BJ (cell line): ENCODE results near the gene DNAJB4. TPM values are rescaled to one million over a fixed set of nuclear protein-coding genes. Genes with fewer than 3 reads are reported as not detected.
"Not testable (repeated sequence)": the region's sequence is repeated elsewhere in the genome, so short reads cannot be mapped to it uniquely, and the experiment has no call there.

Experiments used
- CTCF ChIA-PET: fragments of 350-600 bp; formaldehyde crosslinking; extraction: SDS; loops from one replicate; lab custom pipeline; 2021; ENCODE audit warnings: antibody characterized with exemption, inconsistent platforms; lab: Yijun Ruan, JAX
- POLR2A ChIA-PET: fragments of 300-600 bp; sonication (Branson Sonifier 250); formaldehyde crosslinking; extraction: SDS; loops from one replicate; lab custom pipeline; 2021; ENCODE audit warnings: antibody characterized with exemption; lab: Charles Lee
- DNase-seq: peaks from one replicate; pipeline ENCODE4 v3.0.0-alpha.2; 2011; ENCODE audit warnings: low read depth
- H3K27me3 ChIP-seq: 2 replicates; pipeline ENCODE4 v1.6.0; 2011; ENCODE audit warnings: low read length; ENCODE audit not compliant: control insufficient read depth, insufficient read depth
- H3K36me3 ChIP-seq: 2 replicates; pipeline ENCODE4 v1.5.1; 2011; ENCODE audit warnings: low read length; ENCODE audit not compliant: control insufficient read depth, insufficient read depth
- H3K4me3 ChIP-seq: 2 replicates; pipeline ENCODE4 v1.5.1; 2011; ENCODE audit warnings: low read depth, mild to moderate bottlenecking, control low read depth, low read length
- CTCF ChIP-seq: IDR thresholded peaks from 2 replicates; pipeline ENCODE4 v1.5.1; 2011; ENCODE audit warnings: low read depth, mild to moderate bottlenecking, control low read depth, inconsistent platforms, low read length, moderate library complexity; ENCODE audit not compliant: insufficient read depth
- polyA plus RNA-seq: library from polyadenylated mRNA; depleted of rRNA; stranded (reverse); fragments of >200 nt; gene quantifications from 2 replicates; pipeline ENCODE4 v1.2.3, GENCODE V29; 2011

The DNAJB4 gene
- polyA plus RNA-seq, 1 experiment = 16.7 TPM

- DNase-seq = no peak
- no peak for TF ChIP-seq CTCF
- no peak overlapping the region for H3K4me3 ChIP-seq
- ChIA-PET CTCF (interaction anchor here (1.0 to 1.6 kb wide), 2 partner anchors 8 to 16 kb away, joined by 3 to 7 read pairs; partner anchors contain the start of gene DNAJB4), POLR2A (no interaction called here)
- H3K27me3 ChIP-seq = no peaks in the 10 kb centered on the region
- H3K36me3 ChIP-seq = no peaks in the 10 kb centered on the region
These were observed 8.0 kb upstream of the DNAJB4 start for GRCh38 chr1:77996734-77997133.

- H3K36me3 ChIP-seq, DNase-seq, POLR2A ChIA-PET, H3K4me3 ChIP-seq, H3K27me3 ChIP-seq: not testable (repeated sequence)
- CTCF ChIA-PET = interaction anchor here (0.9 to 1.4 kb wide), 2 partner anchors 10 to 20 kb away, joined by 3 to 4 read pairs; no protein-coding TSS in a partner anchor
These were observed 4.2 kb upstream of the DNAJB4 start for GRCh38 chr1:78000536-78000935.

GRCh38 chr1:78003070-78003746, 1.5 kb upstream of the DNAJB4 start:
- Histone ChIP-seq H3K27me3 (no peaks in the 10 kb centered on the region), H3K36me3 (no peaks in the 10 kb centered on the region), H3K4me3 (no peak overlapping the region)
- no peak for DNase-seq
- POLR2A ChIA-PET = interaction anchor here (1.2 kb wide), 1 partner anchor 23 kb away, joined by 3 read pairs; no protein-coding TSS in a partner anchor
- CTCF ChIA-PET = interaction anchor here (1.9 kb wide), 1 partner anchor 7 kb away, joined by 7 read pairs; no protein-coding TSS in a partner anchor
- no peak for TF ChIP-seq CTCF

- no peaks in the 10 kb centered on the region for H3K36me3 ChIP-seq
- no peak for TF ChIP-seq CTCF
- peak overlapping the region; percentile 68 for H3K4me3 ChIP-seq
- DNase-seq = peak; percentile 19
- ChIA-PET CTCF (interaction anchor here (0.6 to 1.9 kb wide), 7 partner anchors 8 to 1075 kb away, joined by 3 to 9 read pairs (median 4); no protein-coding TSS in a partner anchor), POLR2A (interaction anchor here (0.5 to 2.6 kb wide), 10 partner anchors 10 to 367 kb away, joined by 3 to 14 read pairs (median 5); partner anchors contain the start of genes FUBP1 and MIGA1)
- no peaks in the 10 kb centered on the region for H3K27me3 ChIP-seq
These were observed 639 bp upstream of the DNAJB4 start for GRCh38 chr1:78003882-78004718.

- H3K36me3 ChIP-seq = no peaks in the 10 kb centered on the region
- H3K4me3 ChIP-seq = peak overlapping the region; percentile 68
- POLR2A ChIA-PET = interaction anchor here (0.7 to 2.6 kb wide), 6 partner anchors 11 to 96 kb away, joined by 3 to 12 read pairs (median 4); partner anchors contain the start of gene FUBP1
- TF ChIP-seq CTCF = no peak
- no peak for DNase-seq
- H3K27me3 ChIP-seq = no peaks in the 10 kb centered on the region
- CTCF ChIA-PET = interaction anchor here (0.8 to 1.9 kb wide), 6 partner anchors 9 to 851 kb away, joined by 4 to 8 read pairs (median 4); partner anchors contain the start of gene FUBP1
These were observed 646 bp downstream of the DNAJB4 start for GRCh38 chr1:78005448-78005722.
